BLaER1 (cell line): Measurements from ENCODE around the gene CD300LG.
A peak's percentile ranks its signal among the peaks of the same experiment; 100 is the strongest.

Experiments used
- H3K27ac ChIP-seq: shearing (Covaris generic); formaldehyde crosslinking; 2 replicates; pipeline ENCODE4 v1.8.1; 2022
- H3K27me3 ChIP-seq: shearing (Covaris generic); formaldehyde crosslinking; 2 replicates; pipeline ENCODE4 v1.8.1; 2022
- H3K36me3 ChIP-seq: shearing (Covaris generic); formaldehyde crosslinking; 2 replicates; pipeline ENCODE4 v1.8.1; 2022
- H3K4me1 ChIP-seq: shearing (Covaris generic); formaldehyde crosslinking; 2 replicates; pipeline ENCODE4 v1.8.1; 2022
- H3K4me2 ChIP-seq: shearing (Covaris generic); formaldehyde crosslinking; 2 replicates; pipeline ENCODE4 v1.8.1; 2022
- H3K4me3 ChIP-seq: shearing (Covaris generic); formaldehyde crosslinking; 2 replicates; pipeline ENCODE4 v1.8.1; 2022
- H3K9ac ChIP-seq: shearing (Covaris generic); formaldehyde crosslinking; 2 replicates; pipeline ENCODE4 v1.8.1; 2022
- H3K9me3 ChIP-seq: shearing (Covaris generic); formaldehyde crosslinking; 2 replicates; pipeline ENCODE4 v1.8.1; 2022
- H4K20me1 ChIP-seq: shearing (Covaris generic); formaldehyde crosslinking; 2 replicates; pipeline ENCODE4 v1.8.1; 2022
- Cebpa-rat ChIP-seq: shearing (Covaris generic); IDR thresholded peaks from 2 replicates; pipeline ENCODE4 v1.8.1; 2022

The CD300LG gene

DNA sequence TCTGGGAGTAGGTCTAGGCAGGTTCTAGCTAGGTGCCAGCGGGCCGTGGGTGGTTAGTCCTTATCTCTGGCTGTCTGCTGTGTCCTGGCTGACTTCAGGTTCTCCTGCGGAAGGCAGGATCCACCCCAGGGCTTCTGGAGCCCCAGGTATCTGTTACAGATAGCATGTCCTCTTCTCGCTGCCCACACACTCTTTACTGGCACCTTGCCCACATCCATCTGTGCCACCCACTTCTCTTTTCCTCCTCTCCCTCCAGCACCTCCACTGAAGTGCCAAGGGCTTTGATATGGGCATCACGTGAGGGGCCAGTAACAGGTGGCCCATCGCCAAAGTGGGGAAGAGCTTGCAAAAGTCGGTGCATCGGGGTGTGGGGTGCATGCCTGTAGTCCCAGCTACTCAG, 64.9 kb downstream of the CD300LG start:
- Histone ChIP-seq H3K4me2 (peak overlapping the region; percentile 67), H3K27ac (no peak overlapping the region), H3K4me1 (peaks cover 59% of the 10 kb centered on the region), H3K9ac (no peak overlapping the region), H3K9me3 (no peaks in the 10 kb centered on the region), H3K4me3 (no peak overlapping the region), H3K27me3 (peaks cover 17% of the 10 kb centered on the region), H4K20me1 (peaks cover 5% of the 10 kb centered on the region; the same call in 1 of the 2 replicates), H3K36me3 (no peaks in the 10 kb centered on the region)
- no peak for TF ChIP-seq Cebpa-rat

DNA sequence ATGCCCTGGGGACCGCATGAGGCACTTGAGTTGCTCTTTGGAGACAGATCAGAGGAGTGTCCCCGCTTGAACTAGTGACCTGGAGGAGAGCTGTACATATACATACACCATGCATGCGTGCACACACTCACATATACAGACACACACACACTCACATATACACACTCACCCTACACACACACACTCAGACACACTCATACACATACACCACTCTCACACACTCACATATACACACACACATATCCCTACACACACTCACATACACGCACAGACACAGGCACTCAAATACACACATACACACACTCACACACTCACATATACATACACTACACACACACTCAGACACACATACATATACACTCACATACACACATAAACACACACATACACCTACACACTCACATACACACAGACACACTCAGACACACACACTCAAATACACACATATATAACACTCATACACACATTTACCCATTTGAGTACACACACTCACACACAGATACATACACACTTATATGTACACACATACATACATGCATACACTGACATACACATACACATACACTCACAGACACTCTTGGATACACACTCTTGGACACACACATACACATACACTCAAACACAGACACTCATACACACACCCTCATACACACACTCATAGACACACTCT, 65.8 kb downstream of the CD300LG start:
- Histone ChIP-seq H3K4me2 (peak overlapping the region; percentile 67), H3K9ac (no peak overlapping the region), H3K27me3 (peaks cover 8% of the 10 kb centered on the region; the same call in 1 of the 2 replicates), H3K4me3 (no peak overlapping the region), H3K27ac (no peak overlapping the region), H3K4me1 (peaks cover 66% of the 10 kb centered on the region), H4K20me1 (no peaks in the 10 kb centered on the region), H3K36me3 (no peaks in the 10 kb centered on the region), H3K9me3 (no peaks in the 10 kb centered on the region)
- no peak for TF ChIP-seq Cebpa-rat
